Neural crest cell (in vitro differentiated cells): ENCODE measurements around the gene P3H2. TPM values are rescaled to one million over a fixed set of nuclear protein-coding genes. Genes with fewer than 3 reads are reported as not detected.

Source experiments
- DNase-seq: peaks from one replicate; pipeline ENCODE4 v3.0.0; 2021; ENCODE audit warnings: low read depth, mixed read lengths, low spot score
- H3K27ac Mint-ChIP-seq: one replicate; pipeline ENCODE4 v1.8.0; 2021; ENCODE audit warnings: mild to moderate bottlenecking, mixed read lengths; ENCODE audit not compliant: unreplicated experiment
- H3K27me3 Mint-ChIP-seq: 2 replicates; pipeline ENCODE4 v1.8.0; 2021; ENCODE audit warnings: low read depth, mild to moderate bottlenecking, mixed read lengths
- H3K36me3 Mint-ChIP-seq: 2 replicates; pipeline ENCODE4 v1.8.0; 2021; ENCODE audit warnings: low read depth, mild to moderate bottlenecking, mixed read lengths
- H3K4me1 Mint-ChIP-seq: 2 replicates; pipeline ENCODE4 v1.8.0; 2021; ENCODE audit warnings: mixed read lengths
- H3K4me3 Mint-ChIP-seq: one replicate; pipeline ENCODE4 v1.8.0; 2021; ENCODE audit warnings: mild to moderate bottlenecking, mixed read lengths
- H3K9me3 Mint-ChIP-seq: 2 replicates; pipeline ENCODE4 v1.8.0; 2021; ENCODE audit warnings: mixed read lengths
- CTCF ChIP-seq: fragments of 200-600 bp; sonication (generic); conservative IDR thresholded peaks from 2 replicates; pipeline ENCODE4 v1.5.0; 2021; ENCODE audit warnings: antibody characterized with exemption, mild to moderate bottlenecking
- total RNA-seq: library from RNA; stranded (reverse); gene quantifications from 2 replicates; pipeline ENCODE4 v1.2.1, GENCODE V29; 2021

Gene P3H2
- total RNA-seq, 1 donor from 2014 or later: 4.1 TPM

- no peak for DNase-seq
- TF ChIP-seq CTCF: no peak
- peaks cover 3% of the 10 kb centered on the region for H3K9me3 Mint-ChIP-seq
- H3K4me3 Mint-ChIP-seq: no peak overlapping the region
- H3K27me3 Mint-ChIP-seq: no peaks in the 10 kb centered on the region
- H3K36me3 Mint-ChIP-seq: no peaks in the 10 kb centered on the region
- H3K27ac Mint-ChIP-seq: peak overlapping the region; percentile 45
- no peaks in the 10 kb centered on the region for H3K4me1 Mint-ChIP-seq
Measured at GRCh38 chr3:189937302-189938127, 183.2 kb downstream of the P3H2 start.

- H3K9me3 Mint-ChIP-seq: peaks cover 3% of the 10 kb centered on the region
- H3K4me1 Mint-ChIP-seq: no peaks in the 10 kb centered on the region
- H3K27ac Mint-ChIP-seq: peak overlapping the region; percentile 51
- no peaks in the 10 kb centered on the region for H3K36me3 Mint-ChIP-seq
- no peak for DNase-seq
- H3K27me3 Mint-ChIP-seq: no peaks in the 10 kb centered on the region
- H3K4me3 Mint-ChIP-seq: no peak overlapping the region
- no peak for TF ChIP-seq CTCF
Measured at GRCh38 chr3:189936201-189936945, 184.3 kb downstream of the P3H2 start.

GRCh38 chr3:189927975-189928895 is 192.5 kb downstream of the P3H2 start:
- Mint-ChIP-seq H3K4me1 (no peaks in the 10 kb centered on the region), H3K4me3 (no peak overlapping the region), H3K27ac (no peak overlapping the region), H3K36me3 (no peaks in the 10 kb centered on the region), H3K27me3 (no peaks in the 10 kb centered on the region), H3K9me3 (no peaks in the 10 kb centered on the region)
- TF ChIP-seq CTCF: no peak
- no peak for DNase-seq

GRCh38 chr3:189921770-189922169 is 198.9 kb downstream of the P3H2 start:
- no peak for DNase-seq
- peaks cover 2% of the 10 kb centered on the region for H3K9me3 Mint-ChIP-seq
- no peak overlapping the region for H3K4me3 Mint-ChIP-seq
- no peaks in the 10 kb centered on the region for H3K4me1 Mint-ChIP-seq
- no peaks in the 10 kb centered on the region for H3K36me3 Mint-ChIP-seq
- no peak overlapping the region for H3K27ac Mint-ChIP-seq
- TF ChIP-seq CTCF: no peak
- no peaks in the 10 kb centered on the region for H3K27me3 Mint-ChIP-seq

GRCh38 chr3:189914799-189915198 is 205.9 kb downstream of the P3H2 start:
- TF ChIP-seq CTCF: no peak
- H3K9me3 Mint-ChIP-seq: no peaks in the 10 kb centered on the region
- no peaks in the 10 kb centered on the region for H3K27me3 Mint-ChIP-seq
- no peaks in the 10 kb centered on the region for H3K4me1 Mint-ChIP-seq
- no peak overlapping the region for H3K27ac Mint-ChIP-seq
- H3K4me3 Mint-ChIP-seq: no peak overlapping the region
- H3K36me3 Mint-ChIP-seq: no peaks in the 10 kb centered on the region
- DNase-seq: no peak
